Hepatocyte (in vitro differentiated cells): ENCODE measurements around the gene CRIP2.

Experiments
- EZH2 ChIP-seq: fragments of 200-600 bp; sonication (generic); IDR thresholded peaks from 2 replicates; pipeline ENCODE4 v1.6.1; 2016; ENCODE audit warnings: antibody characterized with exemption, mild to moderate bottlenecking, borderline replicate concordance
- TF ChIP-seq, protein P1 (sequence below): fragments of 200-600 bp; sonication (generic); IDR thresholded peaks from 2 replicates; pipeline ENCODE4 v1.5.1; 2016; ENCODE audit warnings: antibody characterized with exemption, mild to moderate bottlenecking; ENCODE audit not compliant: poor library complexity

DNA sequence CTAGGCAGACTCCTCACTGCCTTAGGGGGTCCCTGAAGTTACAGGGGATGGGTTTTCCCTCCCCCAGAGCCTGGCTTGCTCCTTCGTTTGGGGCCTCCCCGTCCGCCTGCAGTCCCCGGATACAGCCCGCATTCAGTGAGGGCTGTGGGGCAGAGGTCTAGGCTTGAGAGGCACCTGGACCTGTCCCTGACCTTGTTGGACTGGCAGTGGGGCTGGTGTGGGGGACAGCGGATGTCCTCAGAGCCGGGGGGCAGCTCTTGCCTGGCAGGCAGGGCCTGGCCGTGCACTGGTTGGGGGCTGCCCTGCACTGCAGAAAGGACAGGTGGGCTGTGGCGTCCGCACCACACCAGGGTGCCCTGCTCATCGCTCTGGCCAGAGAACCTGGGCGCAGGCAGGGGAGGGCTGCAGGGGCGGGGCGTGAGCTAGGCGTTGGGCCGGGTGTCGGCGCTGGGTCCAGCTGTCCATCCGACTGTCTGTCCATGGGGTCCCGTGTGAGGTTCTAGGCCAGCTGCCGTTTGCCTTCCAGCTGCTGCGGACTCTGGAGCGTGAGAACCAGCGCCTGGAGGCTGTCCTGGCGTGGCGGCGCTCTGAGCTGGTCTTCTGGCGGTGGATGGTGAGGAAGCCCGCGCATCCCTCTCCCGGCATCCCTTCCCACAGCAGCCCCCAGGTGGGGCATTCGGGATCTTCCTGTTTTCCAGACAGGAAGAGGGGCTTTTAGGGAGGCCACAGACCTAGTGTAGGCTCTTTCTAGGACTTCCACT, 22.4 kb downstream of the CRIP2 start:
- TF ChIP-seq, protein P1, sequence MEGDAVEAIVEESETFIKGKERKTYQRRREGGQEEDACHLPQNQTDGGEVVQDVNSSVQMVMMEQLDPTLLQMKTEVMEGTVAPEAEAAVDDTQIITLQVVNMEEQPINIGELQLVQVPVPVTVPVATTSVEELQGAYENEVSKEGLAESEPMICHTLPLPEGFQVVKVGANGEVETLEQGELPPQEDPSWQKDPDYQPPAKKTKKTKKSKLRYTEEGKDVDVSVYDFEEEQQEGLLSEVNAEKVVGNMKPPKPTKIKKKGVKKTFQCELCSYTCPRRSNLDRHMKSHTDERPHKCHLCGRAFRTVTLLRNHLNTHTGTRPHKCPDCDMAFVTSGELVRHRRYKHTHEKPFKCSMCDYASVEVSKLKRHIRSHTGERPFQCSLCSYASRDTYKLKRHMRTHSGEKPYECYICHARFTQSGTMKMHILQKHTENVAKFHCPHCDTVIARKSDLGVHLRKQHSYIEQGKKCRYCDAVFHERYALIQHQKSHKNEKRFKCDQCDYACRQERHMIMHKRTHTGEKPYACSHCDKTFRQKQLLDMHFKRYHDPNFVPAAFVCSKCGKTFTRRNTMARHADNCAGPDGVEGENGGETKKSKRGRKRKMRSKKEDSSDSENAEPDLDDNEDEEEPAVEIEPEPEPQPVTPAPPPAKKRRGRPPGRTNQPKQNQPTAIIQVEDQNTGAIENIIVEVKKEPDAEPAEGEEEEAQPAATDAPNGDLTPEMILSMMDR: no peak
- no peak for TF ChIP-seq EZH2
